Stimulated activated CD8-positive, alpha-beta memory T cell treated with anti-CD3 and anti-CD28 coated beads, Interleukin-7, amount 100 ng/mL, for 48 hours (primary cell): ENCODE data around the gene ZNF22.
"Not testable (repeated sequence)": the region's sequence is repeated elsewhere in the genome, so short reads cannot be mapped to it uniquely, and the experiment has no call there.

ENCODE experiments used
- DNase-seq, 2 donors: peaks; one replicate each; pipeline ENCODE4 v3.0.0-alpha.2; 2020; ENCODE audit warnings: low read depth in 1 of 2; ENCODE audit errors: extremely low read depth in 1 of 2

Gene ZNF22

DNA sequence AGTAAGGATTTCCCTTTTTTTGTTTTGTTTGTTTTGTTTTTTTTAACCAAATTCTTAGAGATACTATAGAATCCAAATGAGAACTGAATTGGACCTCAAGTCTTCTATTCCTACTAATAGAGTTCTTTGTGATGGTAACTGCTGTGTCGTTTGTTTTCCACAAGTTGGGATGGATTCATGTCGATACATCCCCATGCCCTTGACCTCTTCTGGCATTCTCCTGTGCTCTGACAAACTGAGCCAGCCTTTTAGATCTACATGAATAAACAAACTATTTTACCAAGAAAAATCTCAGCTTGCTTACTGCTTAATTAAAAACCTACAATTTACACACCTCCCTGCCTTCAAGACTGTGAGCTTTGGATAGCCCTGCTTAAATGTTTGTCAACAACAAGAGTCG lies 3.9 kb downstream of the ZNF22 start:
- no peak for DNase-seq

DNA sequence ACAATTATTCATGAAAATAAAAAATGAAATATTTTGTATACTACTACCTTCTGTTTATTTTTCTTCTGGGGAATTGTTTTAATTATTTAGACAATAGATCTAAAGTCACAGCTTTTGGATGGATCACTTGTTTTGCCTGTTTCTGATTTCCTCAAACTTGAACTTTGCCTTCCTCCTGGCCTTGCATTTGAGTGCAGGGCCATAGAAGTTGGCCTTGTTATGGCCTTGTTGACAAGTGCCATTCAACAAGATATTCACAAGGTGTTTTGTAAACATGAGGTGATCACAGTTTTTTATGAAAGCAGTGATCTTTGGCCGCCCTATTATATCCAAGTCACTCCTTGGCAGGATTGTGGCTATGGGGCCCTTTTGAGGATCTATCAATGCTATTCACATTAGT lies 4.6 kb downstream of the ZNF22 start:
- DNase-seq, result no peak

DNA sequence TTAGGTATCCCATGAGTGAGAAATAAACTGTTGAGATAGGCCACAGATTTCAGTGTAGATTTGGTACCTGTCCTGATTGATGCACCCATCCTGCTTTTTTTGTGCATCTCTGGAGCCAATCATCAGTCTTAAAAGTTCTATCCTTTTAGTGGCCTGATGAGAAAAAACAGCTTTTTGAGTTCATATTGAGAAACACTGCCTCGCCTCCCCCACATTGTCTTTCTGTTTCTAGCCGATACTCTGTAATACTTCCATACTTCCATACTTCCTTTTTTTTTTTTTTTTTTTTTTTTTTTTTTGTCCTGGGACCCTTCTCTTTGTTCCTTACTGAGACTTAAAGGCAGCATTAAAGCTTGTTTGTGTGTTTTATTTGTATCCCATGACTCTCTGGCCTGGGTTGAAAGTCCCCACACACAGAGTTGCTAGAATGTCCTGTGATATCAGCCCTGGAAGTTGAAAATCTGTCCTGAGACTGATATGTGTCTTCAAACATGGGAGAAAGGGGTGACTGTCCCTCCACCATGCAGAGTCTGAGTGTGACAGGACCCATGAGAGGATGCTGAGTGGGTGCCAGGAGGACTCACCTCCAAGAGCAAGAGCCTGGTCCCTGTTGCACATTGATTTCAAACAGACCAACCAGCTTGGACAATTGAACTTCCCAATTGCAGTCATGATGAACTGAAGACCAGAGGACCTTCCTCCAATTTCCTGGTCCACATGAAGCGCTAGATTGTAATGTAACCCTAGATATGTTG lies 5.7 kb downstream of the ZNF22 start:
- no peak for DNase-seq

DNA sequence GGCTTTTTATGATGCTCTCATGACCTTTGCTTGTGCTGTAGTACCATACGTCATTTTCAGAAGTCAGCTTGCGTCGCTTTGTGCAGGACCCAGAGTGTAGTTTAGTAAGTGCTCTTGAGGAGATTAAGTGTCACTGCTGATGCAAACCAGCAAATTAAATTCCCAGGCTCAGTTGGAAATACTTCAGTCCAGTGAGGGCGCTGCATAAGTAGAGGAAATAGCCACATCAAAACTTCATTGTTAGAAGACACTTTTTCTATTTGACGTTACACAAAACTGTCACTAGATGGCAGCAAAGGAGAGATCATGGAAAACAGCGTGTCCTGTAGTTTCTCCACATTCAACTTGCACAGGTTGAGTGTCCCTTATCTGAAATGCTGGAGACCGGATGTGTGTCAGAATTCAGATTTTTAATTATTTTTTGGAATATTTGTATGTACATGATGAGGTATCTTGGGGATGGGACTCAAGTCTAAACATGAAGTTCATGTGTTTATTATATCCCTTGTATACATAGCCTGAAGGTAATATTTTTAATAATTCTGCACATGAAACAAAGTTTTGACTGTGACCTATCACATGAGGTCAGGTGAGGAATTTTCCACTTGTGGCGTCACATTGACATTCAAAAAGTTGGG lies 7.9 kb downstream of the ZNF22 start:
- DNase-seq, result no peak

DNA sequence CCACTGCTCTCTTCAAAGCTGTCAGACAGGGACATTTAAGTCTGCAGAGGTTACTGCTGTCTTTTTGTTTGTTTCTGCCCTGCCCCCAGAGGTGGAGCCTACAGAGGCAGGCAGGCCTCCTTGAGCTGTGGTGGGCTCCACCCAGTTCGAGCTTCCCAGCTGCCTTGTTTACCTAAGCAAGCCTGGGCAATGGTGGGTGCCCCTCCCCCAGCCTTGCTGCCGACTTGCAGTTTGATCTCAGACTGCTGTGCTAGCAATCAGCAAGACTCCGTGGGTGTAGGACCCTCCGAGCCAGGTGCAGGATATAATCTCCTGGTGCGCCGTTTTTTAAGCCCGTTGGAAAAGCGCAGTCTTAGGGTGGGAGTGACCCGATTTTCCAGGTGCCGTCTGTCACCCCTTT lies 13.8 kb downstream of the ZNF22 start:
- not testable (repeated sequence) for DNase-seq

DNA sequence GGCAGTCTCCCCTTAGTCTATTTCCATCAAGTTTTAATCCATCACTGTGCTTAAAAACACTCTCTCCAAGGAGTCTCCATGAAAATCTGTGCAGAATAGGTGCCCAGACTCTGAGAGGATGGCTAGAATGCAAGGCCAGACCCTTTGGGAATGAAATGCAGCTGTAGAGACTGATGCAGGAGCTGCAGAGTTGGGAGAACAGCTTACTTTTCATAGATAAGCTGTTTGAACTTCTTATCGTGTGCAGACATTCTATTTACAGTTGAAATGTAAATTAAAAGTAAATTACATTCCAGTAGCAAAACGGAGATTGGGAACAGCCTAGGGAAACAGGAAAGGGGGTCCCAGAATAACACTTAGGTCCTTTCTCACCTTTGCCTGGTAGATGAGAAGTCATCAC lies 14.9 kb downstream of the ZNF22 start:
- DNase-seq, result no peak

DNA sequence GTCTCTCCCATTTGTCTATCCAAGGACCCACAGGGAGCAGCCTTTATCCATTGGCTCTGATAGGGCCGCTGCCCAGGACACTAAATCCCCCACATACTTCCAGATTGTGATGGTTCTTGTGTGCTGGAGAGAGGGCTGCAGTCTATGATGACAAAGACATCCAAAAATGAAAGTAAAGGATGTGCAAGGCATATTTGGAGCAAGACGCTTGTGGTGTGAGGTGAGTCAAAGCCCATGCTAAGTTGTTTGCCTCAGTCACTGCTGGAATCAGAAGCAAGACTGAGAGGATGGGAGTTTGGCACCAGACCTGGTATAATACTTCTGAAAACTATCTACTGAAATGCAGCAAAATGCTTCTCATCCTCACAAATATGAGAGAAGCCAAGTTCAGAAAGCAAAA lies 22.7 kb downstream of the ZNF22 start:
- DNase-seq, result no peak

DNA sequence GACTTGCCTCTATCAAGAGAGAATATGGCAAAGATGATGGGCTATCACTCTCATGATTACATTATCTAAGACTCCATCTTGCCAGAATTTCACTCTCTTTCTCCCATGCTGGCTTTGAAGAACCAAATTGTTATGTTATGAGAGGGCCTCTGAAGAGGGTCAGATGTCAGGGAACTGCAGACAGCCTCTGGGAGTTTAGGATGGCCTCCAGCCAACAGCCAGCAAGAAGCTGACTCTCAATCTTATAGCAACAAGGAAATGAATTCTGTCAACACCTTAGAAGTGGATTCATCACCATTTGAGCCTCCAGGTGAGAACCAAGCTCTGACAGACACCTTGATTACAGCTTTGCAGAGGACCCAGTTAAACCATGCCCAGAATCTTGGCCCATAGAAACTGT lies 33.6 kb downstream of the ZNF22 start:
- DNase-seq, result no peak

DNA sequence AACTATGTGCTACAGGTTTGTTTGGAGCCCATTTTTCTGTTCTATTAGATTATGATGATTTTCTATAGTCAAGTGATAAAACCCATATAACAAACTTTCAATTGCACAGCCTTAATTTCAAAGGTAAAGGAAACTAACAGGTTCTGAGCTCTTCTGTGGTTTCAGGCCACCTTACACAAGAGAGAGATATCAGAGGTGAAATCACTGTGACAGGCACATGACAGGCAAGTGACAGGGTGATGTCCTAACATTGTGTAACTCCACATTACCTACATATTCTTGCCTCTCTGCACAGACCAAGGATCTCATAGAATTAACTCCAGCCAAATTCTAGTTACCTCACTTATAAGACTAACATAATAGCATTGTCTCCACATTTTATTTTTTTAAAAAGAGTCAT lies 35.0 kb downstream of the ZNF22 start:
- no peak for DNase-seq

DNA sequence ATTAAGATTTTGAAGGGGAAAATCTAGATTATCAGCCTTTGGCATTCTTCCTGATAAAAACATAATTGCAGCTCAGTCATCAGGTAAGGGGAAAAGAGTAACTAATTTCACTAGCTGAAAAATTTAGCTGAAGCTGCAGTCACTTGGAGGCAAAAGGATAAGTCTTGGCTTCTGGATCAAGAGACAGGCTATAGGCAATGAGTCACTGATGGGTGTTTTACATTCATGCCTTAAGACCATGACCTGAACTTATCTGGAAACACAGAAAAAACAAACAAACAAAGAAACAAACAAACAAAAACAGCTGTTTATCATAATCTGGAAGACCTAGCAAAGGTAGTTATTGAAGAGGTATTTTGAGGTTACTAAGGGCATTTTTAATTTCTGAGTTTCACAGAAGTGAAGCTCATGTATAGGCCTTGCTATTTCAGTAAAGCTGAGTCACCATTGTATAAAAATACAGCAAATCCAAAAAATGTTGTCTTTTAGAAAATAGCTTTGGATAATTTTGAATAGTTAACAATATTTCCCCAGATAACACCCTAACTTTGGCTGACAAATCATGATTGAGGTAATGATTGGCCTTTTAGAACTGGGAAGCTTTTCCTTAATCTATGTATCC lies 40.3 kb downstream of the ZNF22 start:
- DNase-seq, result no peak

DNA sequence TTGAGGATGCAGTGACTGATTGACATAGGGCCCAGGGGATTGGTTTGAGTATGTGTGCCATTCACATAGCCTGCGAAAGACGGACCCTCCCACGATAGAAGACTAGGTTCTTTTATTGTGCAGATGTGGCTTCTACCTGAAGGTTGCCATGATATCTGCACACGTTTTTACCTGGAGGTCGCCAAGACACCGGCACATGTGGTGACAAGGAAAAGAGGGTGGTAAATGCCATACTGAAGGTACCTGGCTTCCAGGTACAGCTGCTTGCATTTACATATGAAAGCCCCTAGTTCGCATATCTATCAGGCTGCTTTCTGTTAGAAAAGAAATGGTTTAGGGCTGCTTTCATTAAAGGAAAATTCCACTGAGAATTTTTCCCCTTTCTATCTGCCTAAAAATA lies 43.6 kb downstream of the ZNF22 start:
- DNase-seq, result no peak

DNA sequence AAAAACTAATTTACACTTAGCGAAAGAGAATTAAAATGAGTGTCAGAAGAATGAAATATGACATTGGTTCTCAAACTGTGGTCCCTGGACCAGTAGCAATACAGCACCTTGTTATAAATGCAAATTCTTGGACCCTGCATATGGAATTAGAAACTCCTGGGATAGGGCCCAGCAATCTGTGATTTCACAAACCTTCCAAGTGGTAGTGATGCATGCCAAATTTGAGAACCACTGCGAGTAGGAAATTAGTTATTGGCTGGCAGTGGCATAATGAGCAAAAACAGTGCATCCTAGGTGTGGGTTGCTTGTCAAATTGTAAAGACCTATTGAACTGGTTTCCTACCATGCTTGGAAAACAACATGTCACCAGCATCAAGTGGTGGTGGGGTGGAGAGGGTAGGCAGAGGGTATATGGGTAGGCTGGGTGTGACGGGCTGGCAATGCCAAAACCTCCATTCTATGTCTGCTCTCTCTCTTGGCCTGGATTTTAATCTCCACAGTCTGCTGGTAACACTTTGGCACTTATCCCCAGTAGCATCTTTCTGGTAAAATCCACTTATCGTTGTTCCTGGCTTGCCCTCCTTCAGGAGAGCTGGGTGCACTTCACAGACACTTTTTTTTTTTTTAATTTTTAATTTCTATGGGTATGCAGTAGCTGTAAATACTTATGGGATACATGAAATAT lies 50.0 kb downstream of the ZNF22 start:
- DNase-seq, result no peak

DNA sequence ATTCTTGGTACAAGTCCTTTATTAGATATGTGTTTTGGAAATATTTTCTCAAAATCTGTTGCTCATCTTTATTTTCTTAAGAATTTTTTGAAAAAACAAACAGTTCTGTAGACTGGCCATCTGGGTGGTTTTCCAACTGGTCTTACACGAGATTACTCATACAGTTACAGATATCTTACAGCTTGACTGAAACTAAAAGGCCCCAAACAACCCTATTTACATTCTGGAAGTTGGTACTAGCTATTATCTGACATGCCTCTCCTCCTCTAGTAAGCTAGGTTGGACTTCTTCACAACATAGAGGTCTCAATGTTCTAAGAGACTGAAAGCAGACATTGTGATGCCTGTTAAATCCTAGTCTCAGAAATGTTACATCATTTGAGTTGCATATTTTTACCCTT lies 52.0 kb downstream of the ZNF22 start:
- no peak for DNase-seq

DNA sequence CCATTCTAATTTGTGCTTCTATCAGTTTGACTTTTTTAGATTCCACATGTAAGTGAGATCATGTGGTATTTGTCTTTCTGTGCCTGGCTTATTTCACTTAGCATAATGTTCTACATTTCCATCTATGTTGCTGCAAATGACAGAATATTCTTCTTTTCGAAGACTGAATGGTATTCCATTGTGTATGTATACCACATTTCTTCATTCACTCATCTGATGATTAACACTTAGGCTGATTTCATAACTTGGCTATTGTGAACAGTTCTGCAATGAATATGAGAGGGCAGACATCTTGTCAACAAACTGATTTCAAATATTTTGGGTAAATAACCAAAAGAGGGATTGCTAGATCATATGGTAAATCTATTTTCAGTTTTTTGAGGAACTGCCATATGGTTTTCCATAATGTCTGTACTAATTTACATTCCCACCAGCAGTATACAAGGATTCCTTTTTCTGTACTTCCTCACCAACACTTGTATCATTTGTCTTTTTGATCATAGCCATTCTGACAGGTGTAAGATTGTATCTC lies 52.9 kb downstream of the ZNF22 start:
- DNase-seq, result no peak
